Naive B cell (primary cell): ENCODE results near the gene CUZD1. TPM values are rescaled to one million over a fixed set of nuclear protein-coding genes. Genes with fewer than 3 reads are reported as not detected.
"Not testable (repeated sequence)": the region's sequence is repeated elsewhere in the genome, so short reads cannot be mapped to it uniquely, and the experiment has no call there.

Experiments
- ATAC-seq, 2 donors: fragments of 150-1000 bp; cut with Tn5 transposase; 2 replicates each; pipeline ENCODE4 v1.10.0; 2021; ENCODE audit warnings: low read depth in 2 of 2, mild to moderate bottlenecking in 2 of 2, moderate library complexity in 2 of 2
- DNase-seq: peaks from one replicate; pipeline ENCODE4 v3.0.0; 2022
- H3K27ac Mint-ChIP-seq, 6 donors: one replicate each; pipeline ENCODE4 v1.8.0; 2020 to 2022; ENCODE audit warnings: mild to moderate bottlenecking in 6 of 6, mixed read lengths in 6 of 6, moderate library complexity in 5 of 6, inconsistent platforms in 2 of 6
- H3K27me3 Mint-ChIP-seq, 3 donors: one replicate each; pipeline ENCODE4 v1.8.0; 2021 to 2022; ENCODE audit warnings: mixed read lengths in 3 of 3, mild to moderate bottlenecking in 1 of 3
- H3K36me3 Mint-ChIP-seq, 2 donors: one replicate each; pipeline ENCODE4 v1.8.0; 2020 to 2022; ENCODE audit warnings: mixed read lengths in 2 of 2, inconsistent platforms in 1 of 2, mild to moderate bottlenecking in 1 of 2
- H3K4me1 Mint-ChIP-seq, 3 donors: one replicate each; pipeline ENCODE4 v1.8.0; 2020 to 2022; ENCODE audit warnings: mixed read lengths in 3 of 3, inconsistent platforms in 1 of 3, mild to moderate bottlenecking in 1 of 3, moderate library complexity in 1 of 3
- H3K4me3 Mint-ChIP-seq, 8 donors: one replicate each; pipeline ENCODE4 v1.8.0; 2020 to 2022; ENCODE audit warnings: mild to moderate bottlenecking in 8 of 8, mixed read lengths in 8 of 8, moderate library complexity in 8 of 8, inconsistent platforms in 2 of 8
- H3K9me3 Mint-ChIP-seq, 7 donors: one replicate each; pipeline ENCODE4 v1.8.0; 2020 to 2022; ENCODE audit warnings: mixed read lengths in 7 of 7, mild to moderate bottlenecking in 5 of 7, inconsistent platforms in 2 of 7, moderate library complexity in 1 of 7
- polyA plus RNA-seq, 6 donors: library from polyadenylated mRNA; unstranded; fragments of 300-500 nt; fragmentation: Illumina TruSeq; gene quantifications; one replicate each; pipeline ENCODE4 v1.2.3, GENCODE V29; 2021; ENCODE audit warnings: low read depth in 6 of 6

The CUZD1 gene
- polyA plus RNA-seq, 6 donors from 2014 or later = 0.29 to 1.7 (median 1.2) TPM; not detected in 1

DNA sequence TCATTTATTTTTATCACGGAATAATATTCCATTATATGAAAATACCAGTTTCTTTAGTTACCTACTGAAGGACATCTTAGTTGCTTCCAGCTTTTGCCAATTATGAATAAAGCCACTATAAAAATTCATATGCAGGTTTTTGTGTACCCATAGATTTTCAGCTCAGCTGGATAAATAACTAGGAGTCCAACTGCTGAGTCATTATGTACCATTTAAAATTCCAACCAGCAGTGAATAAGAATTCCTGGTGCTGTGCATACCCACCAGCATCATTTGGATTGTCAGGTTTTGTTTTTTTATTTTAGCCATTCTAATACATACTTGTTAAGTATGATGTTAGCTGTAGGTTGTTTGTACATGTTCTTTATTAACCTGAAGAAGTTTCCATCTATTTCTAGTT, 19.2 kb upstream of the CUZD1 start:
- DNase-seq (no peak), ATAC-seq (no peak)
- H3K36me3 Mint-ChIP-seq = peaks cover 7 to 10% of the 10 kb centered on the region in 2 donors
- peaks cover 0 to 6% (median 0%) of the 10 kb centered on the region in 7 donors for H3K9me3 Mint-ChIP-seq
- H3K4me1 Mint-ChIP-seq = peaks cover 26 to 41% (median 35%) of the 10 kb centered on the region in 3 donors
- H3K27me3 Mint-ChIP-seq = no peaks in the 10 kb centered on the region
- H3K27ac Mint-ChIP-seq = no peak overlapping the region
- H3K4me3 Mint-ChIP-seq = no peak overlapping the region

DNA sequence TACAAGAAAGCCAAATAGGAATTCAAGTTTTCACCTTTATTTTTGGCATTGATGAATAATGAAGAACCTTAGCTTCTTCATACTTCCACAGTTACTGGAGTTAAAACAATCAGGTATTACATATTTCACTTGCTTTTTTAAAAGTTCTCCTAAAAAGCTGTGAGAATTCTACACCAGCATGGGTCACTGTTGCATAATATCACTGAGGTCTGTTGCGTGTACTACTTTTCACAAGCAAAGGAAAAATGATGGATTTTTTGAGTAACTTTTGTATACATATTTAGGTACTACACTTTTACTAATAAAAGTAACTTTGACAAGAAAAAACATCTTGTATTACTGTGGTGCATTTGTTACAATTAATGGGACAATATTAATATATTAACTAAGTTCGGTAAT, 18.5 kb upstream of the CUZD1 start:
- Mint-ChIP-seq H3K27ac (no peak overlapping the region), H3K4me3 (no peak overlapping the region), H3K27me3 (no peaks in the 10 kb centered on the region), H3K9me3 (peaks cover 0 to 3% (median 0%) of the 10 kb centered on the region in 7 donors), H3K36me3 (peaks cover 6 to 8% of the 10 kb centered on the region in 2 donors), H3K4me1 (peaks cover 28 to 44% (median 33%) of the 10 kb centered on the region in 3 donors)
- DNase-seq (no peak), ATAC-seq (no peak)

DNA sequence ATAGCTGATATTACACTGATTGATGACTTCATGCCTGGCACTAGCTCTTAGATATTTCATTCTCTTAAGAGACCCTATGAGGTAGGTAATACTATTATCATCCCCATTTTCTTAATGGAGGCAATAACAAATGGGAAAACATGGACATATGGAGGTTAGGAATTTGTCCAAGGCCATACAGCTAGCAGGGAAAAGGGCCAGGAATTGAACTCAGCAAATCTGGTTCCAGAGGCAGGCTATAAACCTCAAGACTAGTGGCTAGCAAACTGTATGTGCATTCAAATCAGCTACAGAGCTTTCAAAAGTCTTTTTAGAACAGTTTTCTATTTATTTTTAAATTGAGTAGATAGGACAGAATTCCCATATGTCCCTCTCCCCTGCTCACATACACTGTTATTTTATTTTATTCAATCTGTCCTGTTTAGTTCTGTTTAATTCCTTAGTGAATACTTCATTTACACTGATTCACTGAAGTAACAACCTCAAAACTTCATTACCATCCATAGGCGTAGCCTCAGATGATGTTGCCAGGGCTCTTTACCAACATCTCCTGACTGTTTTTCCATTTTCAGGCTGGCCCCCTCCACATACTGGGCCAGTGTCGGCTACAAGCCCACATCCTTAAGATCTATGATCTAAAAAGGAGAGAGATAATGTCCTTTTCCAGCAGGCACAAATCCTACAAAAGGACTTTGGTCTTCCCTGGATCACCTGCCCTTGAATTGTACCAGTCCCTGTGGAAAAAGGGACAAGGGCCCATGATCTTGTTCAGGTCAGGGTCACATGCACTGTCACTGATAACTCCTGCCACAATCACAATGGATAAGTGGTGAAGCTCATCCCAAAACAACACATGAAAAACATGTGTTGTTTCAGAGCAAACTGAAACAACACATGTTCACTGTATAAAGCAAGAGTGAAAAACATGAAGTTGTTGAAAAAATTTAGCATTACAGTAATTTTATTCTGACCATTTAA, 17.8 kb upstream of the CUZD1 start:
- DNase-seq (no peak), ATAC-seq (no peak)
- H3K27ac Mint-ChIP-seq = peak overlapping the region in 1 of 6 donors; percentile 32
- no peak overlapping the region for H3K4me3 Mint-ChIP-seq
- H3K9me3 Mint-ChIP-seq = peaks cover 0 to 2% (median 0%) of the 10 kb centered on the region in 7 donors
- H3K27me3 Mint-ChIP-seq = no peaks in the 10 kb centered on the region
- peaks cover 6 to 14% of the 10 kb centered on the region in 2 donors for H3K36me3 Mint-ChIP-seq
- peaks cover 28 to 48% (median 33%) of the 10 kb centered on the region in 3 donors for H3K4me1 Mint-ChIP-seq

DNA sequence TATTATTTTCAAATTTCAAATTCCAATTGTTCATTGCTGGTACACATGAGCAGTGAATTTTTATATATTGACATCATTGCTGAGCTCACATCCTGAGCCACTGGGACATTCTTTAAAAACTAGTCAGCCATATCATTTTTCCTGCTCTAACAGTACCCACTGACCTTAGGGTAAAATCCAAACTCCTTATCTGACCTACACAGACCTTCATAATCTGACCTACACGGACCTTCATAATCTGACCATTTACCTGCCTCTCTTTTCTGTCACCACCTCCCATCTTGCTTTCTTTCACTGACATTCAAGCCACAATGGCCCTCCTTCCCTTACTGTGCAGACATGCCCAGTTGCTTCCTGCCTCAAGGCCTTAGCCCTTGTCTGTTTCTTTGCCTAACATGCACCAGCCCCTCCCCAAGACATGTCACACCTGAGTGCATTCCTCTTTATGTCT, 16.1 kb upstream of the CUZD1 start:
- Mint-ChIP-seq H3K4me3 (no peak overlapping the region), H3K4me1 (peaks cover 24 to 45% (median 27%) of the 10 kb centered on the region in 3 donors), H3K27ac (peak overlapping the region in 1 of 6 donors; percentile 55), H3K9me3 (peaks cover 0 to under 1% (median 0%) of the 10 kb centered on the region in 7 donors), H3K36me3 (peaks cover 3 to 7% of the 10 kb centered on the region in 2 donors), H3K27me3 (no peaks in the 10 kb centered on the region)
- ATAC-seq (no peak), DNase-seq (no peak)

DNA sequence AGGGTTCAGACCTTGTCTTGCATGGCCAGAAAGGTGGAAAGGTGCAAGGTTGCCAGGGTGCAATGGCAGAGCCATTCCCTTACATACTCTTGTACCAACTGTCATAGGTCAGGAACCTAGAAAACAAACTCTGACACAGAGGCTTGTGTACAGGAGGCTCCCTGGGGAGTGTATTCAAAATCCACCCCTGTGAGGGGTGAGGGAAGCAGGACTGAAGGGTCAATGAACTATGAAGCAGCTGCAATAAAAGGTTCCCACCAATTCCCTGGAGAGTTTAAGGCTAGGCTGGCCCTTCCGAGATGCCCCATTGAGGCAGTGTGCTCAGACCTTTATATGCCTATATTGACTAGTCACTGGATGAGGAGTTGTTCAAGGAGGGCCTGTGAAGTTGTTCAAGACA, 13.9 kb upstream of the CUZD1 start:
- Mint-ChIP-seq H3K4me1 (peaks cover 17 to 36% (median 19%) of the 10 kb centered on the region in 3 donors), H3K27me3 (no peaks in the 10 kb centered on the region)

DNA sequence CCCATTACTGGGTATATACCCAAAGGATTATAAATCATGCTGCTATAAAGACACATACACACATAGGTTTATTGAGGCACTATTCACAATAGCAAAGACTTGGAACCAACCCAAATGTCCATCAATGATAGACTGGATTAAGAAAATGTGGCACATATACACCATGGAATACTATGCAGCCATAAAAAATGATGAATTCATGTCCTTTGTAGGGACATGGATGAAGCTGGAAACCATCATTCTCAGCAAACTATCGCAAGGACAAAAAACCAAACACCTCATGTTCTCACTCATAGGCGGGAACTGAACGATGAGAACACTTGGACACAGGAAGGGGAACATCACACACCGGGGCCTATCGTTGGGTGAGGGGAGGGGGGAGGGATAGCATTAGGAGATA, 12.4 kb upstream of the CUZD1 start:
- not testable (repeated sequence) for H3K27ac Mint-ChIP-seq, H3K4me3 Mint-ChIP-seq, H3K27me3 Mint-ChIP-seq, H3K9me3 Mint-ChIP-seq, DNase-seq, ATAC-seq
- Mint-ChIP-seq H3K36me3 (peaks cover 20 to 30% of the 10 kb centered on the region in 2 donors), H3K4me1 (peaks cover 15 to 33% (median 21%) of the 10 kb centered on the region in 3 donors)

More for the DNA sequence above, 13.9 kb upstream of the CUZD1 start:
- peaks cover 15 to 19% of the 10 kb centered on the region in 2 donors for H3K36me3 Mint-ChIP-seq
- no peak overlapping the region for H3K4me3 Mint-ChIP-seq
- ATAC-seq (no peak), DNase-seq (no peak)
- peak overlapping the region in 1 of 6 donors; percentile 27 for H3K27ac Mint-ChIP-seq
- H3K9me3 Mint-ChIP-seq = no peaks in the 10 kb centered on the region

DNA sequence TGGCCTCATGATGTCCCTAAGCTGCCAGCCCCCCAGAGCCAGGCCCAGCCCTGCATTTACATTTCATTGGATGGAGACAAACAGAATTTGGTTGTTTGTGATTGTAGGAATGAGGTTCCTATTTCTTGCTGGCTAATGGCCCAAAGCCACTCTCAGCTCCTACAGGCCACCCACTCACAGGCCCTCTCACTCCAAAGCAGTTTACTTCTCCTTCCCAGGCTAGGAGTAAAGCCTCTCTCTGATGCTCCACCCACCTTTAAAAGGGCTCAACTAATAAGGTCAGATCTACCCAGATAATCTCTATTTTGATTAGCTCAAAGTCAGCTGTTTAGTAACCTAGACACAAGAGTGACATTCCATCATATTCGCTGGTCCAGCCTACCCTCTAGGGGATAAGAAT, 11.2 kb upstream of the CUZD1 start:
- H3K9me3 Mint-ChIP-seq = peaks cover 0 to 5% (median 0%) of the 10 kb centered on the region in 7 donors
- peaks cover 11 to 29% (median 16%) of the 10 kb centered on the region in 3 donors for H3K4me1 Mint-ChIP-seq
- DNase-seq = no peak
- no peaks in the 10 kb centered on the region for H3K27me3 Mint-ChIP-seq
- H3K36me3 Mint-ChIP-seq = peaks cover 24 to 34% of the 10 kb centered on the region in 2 donors
- no peak for ATAC-seq
- no peak overlapping the region for H3K27ac Mint-ChIP-seq
- H3K4me3 Mint-ChIP-seq = no peak overlapping the region

DNA sequence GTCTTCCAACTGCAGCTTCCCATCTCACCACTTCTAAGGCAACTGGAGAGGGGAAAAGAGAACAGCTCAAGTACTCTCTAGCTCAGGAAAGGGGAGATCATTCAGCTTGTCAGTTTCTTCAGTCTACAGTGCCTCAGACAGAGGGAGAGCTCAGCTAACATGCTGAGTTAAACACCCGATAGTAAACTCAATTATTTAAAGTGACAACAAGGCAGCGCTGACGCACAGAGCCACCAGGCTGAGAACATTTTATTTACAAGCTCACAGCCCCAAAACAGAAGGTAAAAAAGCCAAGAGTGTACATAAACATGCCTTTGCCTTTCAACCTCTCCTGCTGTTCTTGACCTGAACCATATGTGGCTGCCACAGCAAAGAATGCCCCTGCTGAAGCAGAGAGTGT, 10.1 kb upstream of the CUZD1 start:
- Mint-ChIP-seq H3K4me1 (peaks cover 5 to 25% (median 12%) of the 10 kb centered on the region in 3 donors), H3K27ac (no peak overlapping the region), H3K4me3 (peak overlapping the region in 1 of 8 donors; percentile 51), H3K9me3 (peaks cover 0 to 5% (median 0%) of the 10 kb centered on the region in 7 donors), H3K27me3 (no peaks in the 10 kb centered on the region), H3K36me3 (peaks cover 24 to 34% of the 10 kb centered on the region in 2 donors)
- no peak for ATAC-seq
- no peak for DNase-seq

DNA sequence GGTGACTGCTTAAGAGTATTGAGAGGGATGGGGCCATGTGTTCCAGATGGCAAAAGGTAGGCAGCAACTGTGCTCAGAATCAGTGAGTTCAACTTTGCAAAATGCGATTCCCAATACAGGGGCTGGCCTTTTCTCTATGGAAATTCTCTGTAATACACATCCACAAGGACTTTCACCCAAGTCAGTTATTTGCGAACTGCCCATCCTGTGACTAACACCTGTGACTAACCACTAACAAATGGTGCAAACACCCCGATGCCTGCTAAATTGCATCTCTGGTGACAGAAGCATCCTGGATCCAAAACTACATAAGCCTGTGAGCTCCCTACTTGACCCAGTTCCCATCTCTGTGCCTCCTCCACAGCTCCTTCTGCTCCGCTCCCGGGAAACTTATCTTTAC, 9.0 kb upstream of the CUZD1 start:
- Mint-ChIP-seq H3K36me3 (peaks cover 24 to 44% of the 10 kb centered on the region in 2 donors), H3K9me3 (peaks cover 0 to 5% (median 0%) of the 10 kb centered on the region in 7 donors), H3K27me3 (no peaks in the 10 kb centered on the region), H3K4me3 (peak overlapping the region in 1 of 8 donors; percentile 54), H3K4me1 (peaks cover 5 to 19% (median 7%) of the 10 kb centered on the region in 3 donors), H3K27ac (no peak overlapping the region)
- no peak for DNase-seq
- no peak for ATAC-seq

DNA sequence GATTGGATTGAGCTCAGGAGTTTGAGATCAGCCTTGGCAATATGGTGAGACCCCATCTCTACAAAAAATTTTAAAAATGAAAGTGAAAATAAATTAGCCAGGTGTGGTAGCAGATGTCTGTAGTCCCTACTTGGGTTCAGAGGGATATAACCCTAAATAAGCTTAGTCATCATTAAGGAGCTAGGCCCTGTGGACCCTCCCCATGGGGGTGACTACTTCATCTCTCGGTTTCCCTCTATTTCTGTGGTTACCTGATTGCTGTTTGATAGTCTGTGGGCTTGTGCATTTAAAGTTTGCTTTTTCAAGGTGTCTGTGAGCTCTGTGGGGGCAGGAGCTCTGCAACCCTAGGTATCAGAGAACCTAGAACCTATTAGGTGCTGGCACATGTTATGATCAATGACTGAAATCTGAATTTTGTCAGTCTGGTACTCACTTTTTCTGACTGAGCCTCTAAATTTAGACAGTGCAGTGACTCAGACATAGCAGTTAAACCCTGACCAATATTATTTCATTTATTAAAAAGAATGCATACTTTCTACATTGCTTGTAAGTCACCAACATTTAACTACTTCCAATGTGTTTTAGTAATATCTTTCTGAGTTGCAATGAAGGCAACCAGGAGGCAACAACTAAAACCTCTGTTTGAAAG, 8.1 kb upstream of the CUZD1 start:
- H3K9me3 Mint-ChIP-seq = peaks cover 0 to 5% (median 0%) of the 10 kb centered on the region in 7 donors
- no peak for DNase-seq
- peaks cover 2 to 11% (median 5%) of the 10 kb centered on the region in 3 donors for H3K4me1 Mint-ChIP-seq
- H3K27ac Mint-ChIP-seq = no peak overlapping the region
- H3K36me3 Mint-ChIP-seq = peaks cover 24 to 42% of the 10 kb centered on the region in 2 donors
- no peaks in the 10 kb centered on the region for H3K27me3 Mint-ChIP-seq
- ATAC-seq = no peak
- H3K4me3 Mint-ChIP-seq = no peak overlapping the region

DNA sequence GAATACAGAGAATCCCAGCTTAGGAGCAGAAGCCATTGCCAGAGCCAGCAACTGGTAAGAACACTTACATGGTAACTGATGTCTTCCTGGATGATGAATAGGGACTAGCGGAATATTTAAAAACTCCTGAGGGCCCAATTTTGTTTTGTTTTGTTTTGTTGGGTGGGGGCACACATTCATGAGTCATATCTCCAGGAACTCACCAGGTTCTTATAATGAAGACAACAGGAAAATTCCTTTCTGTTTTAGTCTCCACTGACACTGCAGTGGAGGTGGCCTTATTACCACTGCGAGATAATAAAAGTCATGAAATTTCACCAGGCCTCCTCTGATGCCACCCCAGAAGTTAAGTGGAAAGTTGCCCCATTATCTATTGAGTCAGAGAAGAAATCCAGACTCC, 6.6 kb upstream of the CUZD1 start:
- Mint-ChIP-seq H3K27me3 (no peaks in the 10 kb centered on the region), H3K9me3 (peaks cover 0 to 5% (median 0%) of the 10 kb centered on the region in 7 donors), H3K4me3 (no peak overlapping the region), H3K4me1 (peaks cover 2 to 16% (median 11%) of the 10 kb centered on the region in 3 donors), H3K27ac (no peak overlapping the region), H3K36me3 (peaks cover 24 to 45% of the 10 kb centered on the region in 2 donors)
- no peak for ATAC-seq
- DNase-seq = no peak

DNA sequence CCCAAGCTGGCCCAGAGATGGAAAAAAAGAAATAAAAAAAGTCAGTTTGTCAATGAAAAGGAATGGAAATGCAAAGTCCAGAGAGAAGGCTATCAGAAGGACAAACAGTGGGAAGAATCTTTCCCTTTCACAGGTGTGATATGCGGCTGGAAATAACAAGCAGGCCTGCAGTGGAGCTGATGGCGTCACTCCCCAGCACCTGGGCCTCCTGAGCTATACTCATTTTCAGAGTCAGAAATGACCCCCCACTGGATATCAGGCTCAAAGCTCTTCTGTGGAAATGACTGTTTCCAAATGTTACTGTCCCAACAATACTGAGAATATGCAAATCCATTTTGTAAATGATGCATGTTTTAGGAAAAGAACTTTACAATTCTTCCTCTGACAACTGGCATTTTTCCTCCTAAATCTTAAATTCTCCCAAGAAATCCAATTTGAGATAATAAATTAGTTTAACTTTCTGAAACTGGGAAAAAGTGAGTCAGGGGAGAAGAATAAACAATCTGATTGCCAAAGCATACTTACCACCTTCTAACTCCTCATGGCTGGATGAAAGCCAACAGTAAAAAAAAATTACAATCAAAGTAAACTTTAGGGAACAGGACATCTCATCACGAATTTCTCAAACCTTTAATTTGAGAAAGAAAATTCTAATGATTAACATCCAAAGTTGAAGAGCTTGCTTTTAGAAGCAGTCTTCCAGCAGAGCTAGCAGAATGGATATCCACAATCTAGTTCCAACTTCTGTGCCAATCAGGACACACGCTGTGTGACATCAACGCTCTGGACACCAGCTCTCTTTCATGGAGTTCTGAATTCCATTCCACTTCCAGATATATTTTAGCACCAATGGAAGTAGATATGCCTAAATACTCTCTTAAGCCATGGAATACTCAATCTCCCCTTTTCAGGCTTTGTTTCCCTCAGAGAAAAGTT, 5.3 kb upstream of the CUZD1 start:
- Mint-ChIP-seq H3K36me3 (peaks cover 25 to 55% of the 10 kb centered on the region in 2 donors), H3K4me1 (peaks cover 2 to 13% (median 8%) of the 10 kb centered on the region in 3 donors), H3K27ac (no peak overlapping the region), H3K27me3 (no peaks in the 10 kb centered on the region), H3K4me3 (no peak overlapping the region), H3K9me3 (peaks cover 0 to 5% (median 0%) of the 10 kb centered on the region in 7 donors)
- no peak for ATAC-seq
- no peak for DNase-seq
